ENCODE measurements around the gene HOXA3. TPM values are rescaled to one million over a fixed set of nuclear protein-coding genes. Genes with fewer than 3 reads are reported as not detected.

The HOXA3 gene
- total RNA-seq, 1 donor from 2014 or later: 14.4 TPM

DNA sequence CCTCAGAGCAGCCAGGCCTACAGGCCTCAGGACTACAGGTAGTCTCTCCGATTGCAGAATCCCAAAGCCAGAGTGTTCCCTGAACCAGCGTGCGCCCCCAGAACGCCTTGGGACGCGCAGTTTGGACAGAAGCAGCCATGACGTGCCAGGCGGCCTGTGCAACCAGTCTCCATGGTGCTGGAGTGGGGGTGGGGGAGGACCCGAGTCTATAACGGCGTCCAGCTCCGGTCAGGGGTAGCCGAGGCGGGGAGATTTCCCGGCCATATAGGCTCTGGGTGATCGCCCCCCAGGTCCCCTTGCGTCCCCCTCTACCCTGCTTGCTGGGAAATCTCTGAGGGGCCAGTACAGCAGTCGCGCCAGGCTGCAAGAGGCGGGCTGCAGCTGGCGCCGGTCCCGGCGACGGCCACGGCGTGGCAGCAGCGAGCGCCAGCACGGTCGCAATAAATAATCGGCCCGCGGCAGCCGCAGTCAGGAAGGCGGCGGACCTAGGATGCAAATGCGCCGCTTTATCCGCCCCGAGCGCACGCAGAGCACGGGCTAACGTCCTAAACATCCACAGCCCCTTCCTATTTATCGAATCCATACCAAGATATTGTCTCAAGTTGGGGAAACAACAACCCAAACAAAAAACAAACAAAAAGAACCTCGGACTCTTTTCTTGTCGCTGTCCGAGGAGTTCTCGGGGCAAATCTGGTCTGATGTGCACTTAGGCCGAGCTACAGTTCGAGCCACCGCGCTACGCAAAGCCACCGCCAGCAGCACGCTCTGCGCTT is 1.6 kb downstream of the HOXA3 start:
- Histone ChIP-seq H3K4me1 (peaks cover 3 to 36% of the 10 kb centered on the region in 2 donors), H3K27ac (peak overlapping the region; percentile 83 to 88)

DNA sequence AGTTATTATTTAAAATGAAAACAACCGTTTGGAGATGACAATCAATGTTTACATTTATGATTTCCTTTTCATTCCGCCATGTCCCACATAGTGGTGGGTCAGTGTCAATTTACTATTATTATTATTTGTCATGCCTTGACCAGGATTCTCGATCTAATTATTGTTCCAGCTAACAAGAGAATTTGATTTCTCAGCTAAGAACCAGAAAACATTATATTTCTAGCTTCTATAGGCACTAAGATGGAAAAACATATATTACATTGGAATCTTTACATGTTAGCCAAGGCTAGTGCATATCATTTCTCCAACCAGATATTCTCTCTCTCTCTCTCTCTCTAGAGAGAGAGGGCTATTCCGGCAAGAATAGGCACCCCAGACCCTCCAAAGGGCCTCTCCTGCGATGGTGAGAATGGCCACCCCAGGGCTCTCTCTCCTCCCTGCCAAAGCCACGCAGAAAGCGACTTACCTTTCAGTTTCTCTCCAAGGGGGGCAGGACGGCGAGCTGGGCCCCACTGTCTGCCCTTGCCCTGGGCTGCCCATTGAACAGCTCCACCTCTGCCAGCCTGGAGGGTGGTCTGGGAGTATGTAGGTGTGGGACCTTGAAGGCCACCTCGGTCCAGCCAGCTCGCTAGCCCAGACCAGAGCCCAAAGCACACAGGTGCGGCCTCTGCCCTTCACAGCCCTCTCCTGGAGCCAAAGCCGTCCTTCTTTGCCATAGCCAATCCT is 2.4 kb downstream of the HOXA3 start:
- TF ChIP-seq, protein P1, sequence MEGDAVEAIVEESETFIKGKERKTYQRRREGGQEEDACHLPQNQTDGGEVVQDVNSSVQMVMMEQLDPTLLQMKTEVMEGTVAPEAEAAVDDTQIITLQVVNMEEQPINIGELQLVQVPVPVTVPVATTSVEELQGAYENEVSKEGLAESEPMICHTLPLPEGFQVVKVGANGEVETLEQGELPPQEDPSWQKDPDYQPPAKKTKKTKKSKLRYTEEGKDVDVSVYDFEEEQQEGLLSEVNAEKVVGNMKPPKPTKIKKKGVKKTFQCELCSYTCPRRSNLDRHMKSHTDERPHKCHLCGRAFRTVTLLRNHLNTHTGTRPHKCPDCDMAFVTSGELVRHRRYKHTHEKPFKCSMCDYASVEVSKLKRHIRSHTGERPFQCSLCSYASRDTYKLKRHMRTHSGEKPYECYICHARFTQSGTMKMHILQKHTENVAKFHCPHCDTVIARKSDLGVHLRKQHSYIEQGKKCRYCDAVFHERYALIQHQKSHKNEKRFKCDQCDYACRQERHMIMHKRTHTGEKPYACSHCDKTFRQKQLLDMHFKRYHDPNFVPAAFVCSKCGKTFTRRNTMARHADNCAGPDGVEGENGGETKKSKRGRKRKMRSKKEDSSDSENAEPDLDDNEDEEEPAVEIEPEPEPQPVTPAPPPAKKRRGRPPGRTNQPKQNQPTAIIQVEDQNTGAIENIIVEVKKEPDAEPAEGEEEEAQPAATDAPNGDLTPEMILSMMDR (IDR thresholded peaks at IDR 0.05): no peak
- H3K36me3 ChIP-seq: peaks cover 0 to 5% of the 10 kb centered on the region in 2 donors
- intact Hi-C loops (cut with DNase I): no loop called here
- DNase-seq (ENCODE audit: low spot score in 2 of 2): no peak
- peak overlapping the region; percentile 68 to 69 for H3K4me3 ChIP-seq
- H3K27me3 ChIP-seq: no peaks in the 10 kb centered on the region
- peak overlapping the region; percentile 83 to 88 for H3K27ac ChIP-seq
- H3K9me3 ChIP-seq: no peaks in the 10 kb centered on the region
- peaks cover 0 to 31% of the 10 kb centered on the region in 2 donors for H3K4me1 ChIP-seq

More for the DNA sequence above, 1.6 kb downstream of the HOXA3 start:
- H3K36me3 ChIP-seq: no peaks in the 10 kb centered on the region
- H3K4me3 ChIP-seq: peak overlapping the region; percentile 68 to 69
- intact Hi-C loops (cut with DNase I): no loop called here
- TF ChIP-seq, protein P1 (IDR thresholded peaks at IDR 0.05): peak; percentile 80 to 94 (median 91)
- H3K9me3 ChIP-seq: no peaks in the 10 kb centered on the region
- peak in 1 of 2 donors; percentile 88 for DNase-seq (ENCODE audit: low spot score in 2 of 2)
- no peaks in the 10 kb centered on the region for H3K27me3 ChIP-seq

DNA sequence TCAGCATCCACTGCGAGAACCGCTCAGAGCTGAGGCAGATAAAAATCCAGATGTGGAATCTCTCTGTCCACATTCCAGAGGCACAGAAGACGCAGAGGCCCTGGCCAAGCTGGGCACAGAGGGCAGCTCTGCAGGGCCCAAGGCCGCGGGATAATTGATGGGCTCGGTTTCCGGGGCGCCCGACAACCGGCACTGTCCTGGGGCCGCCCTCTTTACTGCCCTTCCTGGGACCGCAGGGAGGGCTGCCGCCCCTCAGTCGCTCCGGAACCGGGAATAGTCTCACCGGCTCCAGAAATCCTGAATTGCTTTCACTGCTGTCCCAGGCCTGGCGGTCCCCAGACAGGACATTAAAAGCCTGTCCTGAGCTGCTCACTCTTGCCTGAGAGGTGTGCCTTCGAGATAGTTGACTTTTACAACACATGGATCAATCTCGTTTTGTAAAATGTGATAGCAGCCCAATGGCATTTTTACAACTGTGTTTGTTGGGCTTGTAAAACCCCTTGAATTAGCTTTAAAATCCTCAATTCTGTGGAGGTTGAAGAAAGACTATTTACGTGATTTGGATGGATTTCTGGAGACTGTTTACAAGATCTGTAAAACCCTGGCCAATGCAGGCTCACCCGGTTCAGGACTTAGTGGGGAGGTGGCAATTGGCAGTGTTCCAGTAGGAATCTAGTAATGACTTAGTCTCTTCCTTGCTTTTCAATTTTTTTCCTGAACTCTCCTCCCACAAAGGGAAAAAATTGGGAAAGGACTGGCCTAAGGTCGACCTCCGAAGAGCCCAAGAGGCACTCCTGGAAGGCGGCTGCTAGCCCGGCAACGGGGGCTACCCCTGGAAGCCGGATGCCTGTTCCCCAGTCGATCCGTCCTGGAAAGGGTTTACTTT is 3.4 kb downstream of the HOXA3 start:
- Histone ChIP-seq H3K27ac (peak overlapping the region; percentile 83 to 88), H3K4me1 (peaks cover 0 to 31% of the 10 kb centered on the region in 2 donors), H3K36me3 (peaks cover 0 to 15% of the 10 kb centered on the region in 2 donors), H3K4me3 (peak overlapping the region; percentile 68 to 69), H3K27me3 (no peaks in the 10 kb centered on the region), H3K9me3 (no peaks in the 10 kb centered on the region)
- TF ChIP-seq, protein P1 (IDR thresholded peaks at IDR 0.05): no peak
- intact Hi-C loops (cut with DNase I): no loop called here
- peak in 1 of 2 donors; percentile 64 for DNase-seq (ENCODE audit: low spot score in 2 of 2)

DNA sequence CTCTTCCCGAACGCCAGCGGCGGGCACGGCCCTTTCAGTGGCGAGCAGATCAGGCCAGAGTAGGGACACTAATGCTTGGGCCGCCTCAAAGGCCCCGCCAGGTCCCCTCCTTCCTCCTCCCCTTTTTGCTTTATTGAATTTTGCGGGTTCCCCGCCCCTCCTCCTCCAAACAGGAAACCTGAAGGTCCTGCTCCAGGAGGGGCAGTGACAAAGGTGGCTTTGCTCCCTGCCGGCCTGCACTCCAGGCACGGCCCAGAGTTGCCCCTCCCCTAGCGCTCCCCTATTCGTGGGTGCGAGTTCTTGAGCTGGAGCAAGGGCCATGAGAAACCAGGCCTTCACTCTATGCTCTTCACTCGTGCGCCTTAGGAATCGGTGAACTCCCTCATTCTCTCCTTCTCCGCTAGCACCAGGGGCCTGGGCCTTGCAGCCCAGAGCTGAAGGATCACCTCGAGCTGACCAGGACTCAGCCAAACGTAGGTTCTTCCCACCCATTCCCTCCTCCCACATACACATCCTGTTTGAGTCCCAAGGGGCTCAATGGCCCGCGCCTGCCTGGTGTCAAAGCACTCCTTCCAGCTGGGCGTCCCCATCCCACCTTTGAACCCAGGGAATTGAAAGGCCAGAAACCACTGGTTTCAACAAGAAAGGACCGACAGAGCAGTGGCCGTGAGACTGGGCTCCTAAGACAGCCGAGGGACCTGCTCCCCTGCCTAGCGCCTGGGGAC is 4.2 kb downstream of the HOXA3 start:
- Histone ChIP-seq H3K4me1 (peaks cover 0 to 32% of the 10 kb centered on the region in 2 donors), H3K27ac (peak overlapping the region; percentile 83 to 88), H3K27me3 (no peaks in the 10 kb centered on the region), H3K4me3 (peak overlapping the region; percentile 68 to 69), H3K36me3 (peaks cover 0 to 17% of the 10 kb centered on the region in 2 donors), H3K9me3 (no peaks in the 10 kb centered on the region)
- peak in 1 of 2 donors; percentile 73 for DNase-seq (ENCODE audit: low spot score in 2 of 2)
- TF ChIP-seq, protein P1 (IDR thresholded peaks at IDR 0.05): no peak
- intact Hi-C loops (cut with DNase I): no loop called here

Measured in ascending aorta (tissue), 2 donors.